Prostate gland (tissue), 2 donors: ENCODE results near the gene DTNB. TPM values are rescaled to one million over a fixed set of nuclear protein-coding genes. Genes with fewer than 3 reads are reported as not detected.

Experiments used
- DNase-seq: peaks from one replicate; pipeline ENCODE4 v3.0.0-alpha.2; 2019; ENCODE audit warnings: low spot score
- H3K27ac ChIP-seq, 2 donors: fragments of 200-600 bp; sonication (generic); 2 replicates each; pipeline ENCODE4 v1.5.1; 2017 to 2019
- H3K27me3 ChIP-seq: fragments of 200-600 bp; sonication (generic); replicated peaks from 2 replicates; pipeline ENCODE4 v1.5.1; 2019; ENCODE audit not compliant: insufficient read depth
- H3K36me3 ChIP-seq, 2 donors: fragments of 200-600 bp; sonication (generic); 1 replicate in 1 of 2; 2 replicates in 1 of 2; pipeline versions ENCODE4 v1.5.1 to v1.8.1; 2017 to 2019
- H3K4me1 ChIP-seq: fragments of 200-600 bp; sonication (generic); replicated peaks from 2 replicates; pipeline ENCODE4 v1.5.1; 2019
- H3K4me3 ChIP-seq, 2 donors: fragments of 200-600 bp; sonication (generic); 2 replicates each; pipeline ENCODE4 v1.5.1; 2017 to 2019
- H3K9me3 ChIP-seq: fragments of 200-600 bp; sonication (generic); 2 replicates; pipeline ENCODE4 v1.5.1; 2017
- CTCF ChIP-seq, 4 experiments: fragments of 200-600 bp in 2 of 4; fragments of 450-650 bp in 2 of 4; sonication (generic) in 2 of 4; IDR thresholded peaks; 1 replicate in 3 of 4; 2 replicates in 1 of 4; pipeline ENCODE4 v1.5.1; 2016 to 2019; ENCODE audit warnings: antibody characterized with exemption in 4 of 4, mild to moderate bottlenecking in 2 of 4, moderate library complexity in 2 of 4
- POLR2A ChIP-seq: fragments of 450-650 bp; IDR thresholded peaks from one replicate; pipeline ENCODE4 v1.6.1; 2016; ENCODE audit warnings: antibody characterized with exemption, mild to moderate bottlenecking
- POLR2AphosphoS5 ChIP-seq: sonication (generic); formaldehyde crosslinking; IDR thresholded peaks from one replicate; pipeline ENCODE4 v1.6.1; 2017; ENCODE audit warnings: antibody characterized with exemption
- WGBS: methylation state at CpG from one replicate; pipeline ENCODE4 v1.1.5; 2018; 5-methylcytosine and 5-hydroxymethylcytosine counted together
- intact Hi-C: fragments of 100-400 bp; cut with DNase I; formaldehyde crosslinking; loops from one replicate; pipeline ENCODE4 v1.14.2; 2022
- total RNA-seq, 2 donors: library from RNA; depleted of rRNA; stranded (reverse); fragments of >200 nt; gene quantifications; one replicate each; pipeline ENCODE4 v1.1.0, GENCODE V29; 2016

DTNB gene
- total RNA-seq, 2 donors from 2014 or later: 47.0 to 61.9 TPM

DNA sequence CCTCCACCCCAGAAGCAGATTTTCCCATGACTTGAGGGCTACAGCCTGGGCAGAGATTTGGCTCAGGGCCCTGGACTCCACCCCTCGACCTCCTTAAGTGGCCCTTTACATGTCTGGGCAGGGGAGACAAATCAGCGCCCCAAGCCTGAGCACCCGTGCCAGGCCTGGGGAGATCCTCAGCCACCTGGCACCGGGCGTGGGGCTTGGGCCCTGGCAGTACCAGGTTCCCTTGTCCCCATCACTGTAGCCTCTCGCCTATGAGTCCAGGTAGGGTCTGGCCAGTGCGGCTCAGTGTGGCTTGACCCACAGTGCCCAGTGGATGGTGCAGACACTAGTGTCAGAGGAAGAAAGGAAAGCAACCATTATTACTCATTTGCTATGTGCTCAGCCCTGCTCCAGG is 309.6 kb downstream of the DTNB start:
- no peaks in the 10 kb centered on the region for H3K9me3 ChIP-seq
- WGBS: 76% methylated on average over 7 of the region's 7 CpGs
- no peak overlapping the region for H3K4me3 ChIP-seq
- no peaks in the 10 kb centered on the region for H3K36me3 ChIP-seq
- no peaks in the 10 kb centered on the region for H3K27me3 ChIP-seq
- no peak for DNase-seq
- intact Hi-C loops: loop anchor here (5.0 kb wide), 1 partner anchor 159 kb away; no protein-coding TSS in a partner anchor
- H3K4me1 ChIP-seq: no peaks in the 10 kb centered on the region
- no peak overlapping the region for H3K27ac ChIP-seq
- TF ChIP-seq CTCF (IDR thresholded peaks at IDR 0.05): no peak
- TF ChIP-seq POLR2A: no peak
- no peak for TF ChIP-seq POLR2AphosphoS5

DNA sequence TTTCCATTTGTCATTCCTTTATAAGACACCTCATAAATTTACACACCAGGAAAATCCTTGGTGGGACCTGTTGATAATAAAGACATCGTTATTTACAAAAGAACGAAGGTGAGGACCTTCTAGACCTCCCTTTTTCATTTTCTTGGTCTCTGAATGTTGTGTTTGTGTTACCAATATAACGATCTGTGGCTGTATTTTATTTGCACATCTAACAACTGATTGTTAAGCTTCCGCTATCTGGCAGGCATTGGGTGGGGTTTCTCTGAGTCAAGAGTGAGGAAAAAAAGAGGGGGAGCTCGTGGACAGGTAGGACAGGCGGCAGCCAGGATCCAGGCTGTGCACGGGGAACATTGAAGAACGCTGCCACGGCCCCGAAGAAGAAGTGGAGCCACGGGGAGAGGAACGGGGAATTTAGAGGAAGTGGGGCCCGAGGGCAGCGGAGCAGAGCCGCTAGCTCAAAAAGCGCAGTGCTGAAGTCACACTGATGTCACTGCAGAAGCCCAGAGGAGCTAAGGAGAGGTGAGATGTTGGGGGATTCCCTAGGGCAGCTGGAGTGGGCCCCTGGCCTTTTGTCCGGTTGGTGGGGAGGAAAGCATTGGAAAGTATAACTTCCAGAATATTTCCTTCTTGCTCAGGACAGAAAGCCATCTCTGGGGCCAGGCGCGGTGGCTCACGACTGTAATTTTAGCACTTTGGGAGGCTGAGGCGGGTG is 310.8 kb downstream of the DTNB start:
- H3K27ac ChIP-seq: peak overlapping the region; percentile 4 to 49
- no peaks in the 10 kb centered on the region for H3K27me3 ChIP-seq
- H3K4me1 ChIP-seq: no peaks in the 10 kb centered on the region
- 36% methylated on average over 21 of the region's 21 CpGs for WGBS
- peak overlapping the region; percentile 24 to 26 for H3K4me3 ChIP-seq
- H3K9me3 ChIP-seq: no peaks in the 10 kb centered on the region
- no peak for DNase-seq
- intact Hi-C loops: loop anchor here (5.0 kb wide), 1 partner anchor 160 kb away; no protein-coding TSS in a partner anchor
- no peaks in the 10 kb centered on the region for H3K36me3 ChIP-seq
- TF ChIP-seq POLR2A (no peak), CTCF (IDR thresholded peaks at IDR 0.05) (no peak), POLR2AphosphoS5 (no peak)

GRCh38 chr2:25362049-25362433 is 311.3 kb downstream of the DTNB start:
- H3K9me3 ChIP-seq: no peaks in the 10 kb centered on the region
- H3K27ac ChIP-seq: peak overlapping the region; percentile 4 to 49
- WGBS: under 1% methylated on average over 16 of the region's 16 CpGs
- peak; percentile 91 for DNase-seq
- intact Hi-C loops: loop anchor here (5.0 kb wide), 1 partner anchor 160 kb away; no protein-coding TSS in a partner anchor
- no peaks in the 10 kb centered on the region for H3K4me1 ChIP-seq
- H3K36me3 ChIP-seq: no peaks in the 10 kb centered on the region
- peak; percentile 97 for TF ChIP-seq POLR2AphosphoS5
- peak; percentile 84 for TF ChIP-seq POLR2A
- peak; percentile 92 to 99 (median 97) for TF ChIP-seq CTCF (IDR thresholded peaks at IDR 0.05)
- peak overlapping the region; percentile 24 to 26 for H3K4me3 ChIP-seq
- no peaks in the 10 kb centered on the region for H3K27me3 ChIP-seq

DNA sequence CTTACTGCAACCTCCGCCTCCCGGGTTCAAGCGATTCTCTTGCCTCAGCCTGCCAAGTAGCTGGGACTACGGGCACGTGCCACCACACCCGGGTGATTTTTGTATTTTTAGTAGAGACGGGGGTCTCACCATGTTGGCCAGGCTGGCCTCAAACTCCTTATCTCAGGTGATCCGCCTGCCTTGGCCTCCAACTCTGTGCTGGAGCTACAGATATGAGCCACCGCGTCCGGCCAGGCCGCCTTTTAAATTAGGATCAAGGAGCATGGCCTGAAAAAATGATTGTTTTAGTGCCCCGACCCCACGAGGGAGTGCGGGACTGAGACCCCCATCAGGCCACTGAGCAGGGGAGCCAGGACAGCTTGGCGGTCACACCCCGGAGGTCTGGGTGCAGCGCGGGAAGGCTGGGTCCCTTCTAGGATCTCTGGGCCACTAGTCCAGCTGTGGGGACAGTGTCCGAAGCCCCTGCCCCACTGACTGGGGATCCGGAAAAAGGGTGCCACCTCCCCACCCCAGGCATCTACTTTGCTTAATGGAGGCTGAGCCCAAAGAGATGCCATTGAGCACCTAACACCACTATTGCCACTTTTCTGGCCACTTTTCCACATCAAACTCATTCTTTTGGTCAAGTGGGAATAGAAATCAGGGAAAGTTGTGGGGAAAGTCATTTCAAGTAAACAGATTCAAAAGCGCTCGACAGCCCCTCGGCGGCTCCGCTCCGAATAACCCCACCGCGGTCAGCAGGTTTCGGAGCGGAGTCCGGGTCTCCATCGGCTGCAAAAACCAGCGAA is 311.9 kb downstream of the DTNB start:
- Histone ChIP-seq H3K4me1 (no peaks in the 10 kb centered on the region), H3K27ac (no peak overlapping the region), H3K9me3 (no peaks in the 10 kb centered on the region), H3K36me3 (no peaks in the 10 kb centered on the region), H3K4me3 (peak overlapping the region in 1 of 2 donors; percentile 26), H3K27me3 (no peaks in the 10 kb centered on the region)
- DNase-seq: no peak
- WGBS: 57% methylated on average over 34 of the region's 34 CpGs
- intact Hi-C loops: loop anchor here (5.0 kb wide), 1 partner anchor 161 kb away; no protein-coding TSS in a partner anchor
- TF ChIP-seq POLR2AphosphoS5 (no peak), CTCF (IDR thresholded peaks at IDR 0.05) (no peak), POLR2A (no peak)
